Astrocyte of the cerebellum (primary cell): ENCODE results near the gene NIF3L1.

ENCODE experiments used
- DNase-seq: peaks from one replicate; pipeline ENCODE4 v3.0.0-alpha.2; 2011; ENCODE audit warnings: low read depth
- H3K4me3 ChIP-seq: 2 replicates; pipeline ENCODE4 v1.5.1; 2011; ENCODE audit warnings: mild to moderate bottlenecking, low read depth, low read length, moderate library complexity
- CTCF ChIP-seq: IDR thresholded peaks from 2 replicates; pipeline ENCODE4 v1.5.1; 2012; ENCODE audit warnings: low read length, low read depth, moderate library complexity, mild to moderate bottlenecking; ENCODE audit errors: missing control alignments
- in situ Hi-C: cut with HindIII; loops from 2 replicates; pipeline ENCODE4 v1.10.0; 2017; ENCODE audit warnings: low sequenced_read_pairs

NIF3L1 gene

GRCh38 chr2:200943527-200944105 is 54.4 kb downstream of the NIF3L1 start:
- H3K4me3 ChIP-seq: no peak overlapping the region
- no peak for TF ChIP-seq CTCF
- in situ Hi-C loops: no loop called here
- no peak for DNase-seq

GRCh38 chr2:200944467-200945394 is 55.6 kb downstream of the NIF3L1 start:
- in situ Hi-C loops: no loop called here
- peak; percentile 57 for DNase-seq
- no peak for TF ChIP-seq CTCF
- H3K4me3 ChIP-seq: no peak overlapping the region

- no peak overlapping the region for H3K4me3 ChIP-seq
- DNase-seq: no peak
- no peak for TF ChIP-seq CTCF
- in situ Hi-C loops: no loop called here
These were observed 56.2 kb downstream of the NIF3L1 start for GRCh38 chr2:200945395-200945729.

GRCh38 chr2:200950378-200950777 is 61.2 kb downstream of the NIF3L1 start:
- in situ Hi-C loops: no loop called here
- no peak for TF ChIP-seq CTCF
- no peak overlapping the region for H3K4me3 ChIP-seq
- no peak for DNase-seq
